ENCODE measurements around the gene KIAA0513.

GRCh38 chr16:85041219-85042166, 13.9 kb downstream of the KIAA0513 start:
- TF ChIP-seq EZH2 (IDR thresholded peaks at IDR 0.05; ENCODE audit: low read length), result no peak
- TF ChIP-seq CTCF (optimal IDR thresholded peaks at IDR 0.05 in 1 of 3, IDR thresholded peaks at IDR 0.05 in 1 of 3, conservative IDR thresholded peaks at IDR 0.05 in 1 of 3; ENCODE audit: extremely low read depth in 1 of 3, insufficient read depth in 2 of 3, low read length in 3 of 3), result no peak
